Skeletal muscle satellite cell (primary cell): ENCODE results near the gene JSRP1.
A peak's percentile ranks its signal among the peaks of the same experiment; 100 is the strongest.

ENCODE experiments used
- H3K27me3 ChIP-seq: 2 replicates; pipeline ENCODE4 v1.7.0; 2013; ENCODE audit warnings: low read length; ENCODE audit not compliant: control insufficient read depth, insufficient read depth
- H3K36me3 ChIP-seq: 2 replicates; pipeline ENCODE4 v1.7.0; 2013; ENCODE audit warnings: mild to moderate bottlenecking, control low read depth, low read length; ENCODE audit not compliant: insufficient read depth
- H3K4me1 ChIP-seq: 2 replicates; pipeline ENCODE4 v1.7.0; 2013; ENCODE audit warnings: low read length; ENCODE audit not compliant: control insufficient read depth, insufficient read depth
- H3K4me2 ChIP-seq: 2 replicates; pipeline ENCODE4 v1.7.0; 2013; ENCODE audit warnings: mild to moderate bottlenecking, low read length
- H3K4me3 ChIP-seq: 2 replicates; pipeline ENCODE4 v1.7.0; 2013; ENCODE audit warnings: low read length
- H3K9ac ChIP-seq: 2 replicates; pipeline ENCODE4 v1.7.0; 2013; ENCODE audit warnings: mild to moderate bottlenecking, low read depth, low read length, moderate library complexity
- H3K9me3 ChIP-seq: replicated peaks from 2 replicates; pipeline ENCODE4 v1.7.0; 2013; ENCODE audit warnings: mild to moderate bottlenecking, control low read depth, low read length

JSRP1 gene

GRCh38 chr19:2270423-2271233 lies 14.4 kb upstream of the JSRP1 start:
- Histone ChIP-seq H3K9me3 (no peaks in the 10 kb centered on the region), H3K4me3 (peak overlapping the region; percentile 100), H3K4me1 (peaks cover 60% of the 10 kb centered on the region)

GRCh38 chr19:2270157-2270422 lies 13.9 kb upstream of the JSRP1 start:
- H3K4me3 ChIP-seq: peak overlapping the region; percentile 100
- peaks cover 54% of the 10 kb centered on the region for H3K4me1 ChIP-seq
- no peaks in the 10 kb centered on the region for H3K27me3 ChIP-seq
- H3K36me3 ChIP-seq: peaks cover 38% of the 10 kb centered on the region
- peak overlapping the region; percentile 82 for H3K4me2 ChIP-seq
- no peaks in the 10 kb centered on the region for H3K9me3 ChIP-seq
- peak overlapping the region; percentile 99 for H3K9ac ChIP-seq

More at GRCh38 chr19:2270423-2271233, 14.4 kb upstream of the JSRP1 start:
- peaks cover 42% of the 10 kb centered on the region for H3K36me3 ChIP-seq
- H3K27me3 ChIP-seq: no peaks in the 10 kb centered on the region
- peak overlapping the region; percentile 88 for H3K4me2 ChIP-seq
- H3K9ac ChIP-seq: peak overlapping the region; percentile 99

- Histone ChIP-seq H3K9me3 (no peaks in the 10 kb centered on the region), H3K4me2 (peak overlapping the region; percentile 88), H3K4me3 (peak overlapping the region; percentile 100), H3K36me3 (peaks cover 37% of the 10 kb centered on the region), H3K9ac (peak overlapping the region; percentile 99), H3K27me3 (no peaks in the 10 kb centered on the region), H3K4me1 (peaks cover 53% of the 10 kb centered on the region)
Measured at GRCh38 chr19:2269244-2270156, 13.3 kb upstream of the JSRP1 start.

GRCh38 chr19:2268861-2269243 lies 12.6 kb upstream of the JSRP1 start:
- H3K9me3 ChIP-seq: no peaks in the 10 kb centered on the region
- H3K27me3 ChIP-seq: no peaks in the 10 kb centered on the region
- H3K9ac ChIP-seq: peak overlapping the region; percentile 81
- peaks cover 31% of the 10 kb centered on the region for H3K36me3 ChIP-seq
- H3K4me1 ChIP-seq: peaks cover 46% of the 10 kb centered on the region
- peak overlapping the region; percentile 100 for H3K4me3 ChIP-seq
- peak overlapping the region; percentile 88 for H3K4me2 ChIP-seq

GRCh38 chr19:2268480-2268830 lies 12.2 kb upstream of the JSRP1 start:
- H3K4me1 ChIP-seq: peaks cover 43% of the 10 kb centered on the region
- peak overlapping the region; percentile 88 for H3K4me2 ChIP-seq
- H3K27me3 ChIP-seq: no peaks in the 10 kb centered on the region
- H3K36me3 ChIP-seq: peaks cover 28% of the 10 kb centered on the region
- H3K9ac ChIP-seq: peak overlapping the region; percentile 81
- no peaks in the 10 kb centered on the region for H3K9me3 ChIP-seq
- peak overlapping the region; percentile 100 for H3K4me3 ChIP-seq

GRCh38 chr19:2266183-2266993 lies 10.2 kb upstream of the JSRP1 start:
- H3K4me3 ChIP-seq: peak overlapping the region; percentile 34
- no peaks in the 10 kb centered on the region for H3K9me3 ChIP-seq
- peak overlapping the region; percentile 6 for H3K9ac ChIP-seq
- H3K27me3 ChIP-seq: no peaks in the 10 kb centered on the region
- peak overlapping the region; percentile 49 for H3K4me2 ChIP-seq
- peaks cover 13% of the 10 kb centered on the region for H3K36me3 ChIP-seq
- H3K4me1 ChIP-seq: peaks cover 25% of the 10 kb centered on the region

- Histone ChIP-seq H3K27me3 (no peaks in the 10 kb centered on the region), H3K4me3 (no peak overlapping the region), H3K9me3 (no peaks in the 10 kb centered on the region), H3K4me2 (no peak overlapping the region), H3K36me3 (no peaks in the 10 kb centered on the region), H3K4me1 (peaks cover 8% of the 10 kb centered on the region), H3K9ac (no peak overlapping the region)
Measured at GRCh38 chr19:2261438-2262172, 5.4 kb upstream of the JSRP1 start.

- H3K36me3 ChIP-seq: no peaks in the 10 kb centered on the region
- H3K4me3 ChIP-seq: no peak overlapping the region
- H3K9me3 ChIP-seq: no peaks in the 10 kb centered on the region
- no peaks in the 10 kb centered on the region for H3K27me3 ChIP-seq
- H3K4me1 ChIP-seq: peaks cover 14% of the 10 kb centered on the region
- H3K4me2 ChIP-seq: no peak overlapping the region
- no peak overlapping the region for H3K9ac ChIP-seq
Measured at GRCh38 chr19:2260341-2260805, 4.2 kb upstream of the JSRP1 start.

GRCh38 chr19:2259336-2259735 lies 3.1 kb upstream of the JSRP1 start:
- peaks cover 20% of the 10 kb centered on the region for H3K4me1 ChIP-seq
- H3K9me3 ChIP-seq: no peaks in the 10 kb centered on the region
- H3K9ac ChIP-seq: no peak overlapping the region
- H3K4me2 ChIP-seq: no peak overlapping the region
- no peak overlapping the region for H3K4me3 ChIP-seq
- H3K36me3 ChIP-seq: no peaks in the 10 kb centered on the region
- H3K27me3 ChIP-seq: no peaks in the 10 kb centered on the region

GRCh38 chr19:2255112-2255845 lies 938 bp downstream of the JSRP1 start:
- H3K27me3 ChIP-seq: no peaks in the 10 kb centered on the region
- H3K9me3 ChIP-seq: no peaks in the 10 kb centered on the region
- peaks cover 3% of the 10 kb centered on the region for H3K36me3 ChIP-seq
- H3K4me1 ChIP-seq: peaks cover 20% of the 10 kb centered on the region
- peak overlapping the region; percentile 72 for H3K4me3 ChIP-seq
- H3K4me2 ChIP-seq: peak overlapping the region; percentile 83
- peak overlapping the region; percentile 74 for H3K9ac ChIP-seq
